T-helper 9 cell (primary cell): ENCODE data around the gene HSFX3.
A peak's percentile ranks its signal among the peaks of the same experiment; 100 is the strongest.
"Not testable (repeated sequence)": the region's sequence is repeated elsewhere in the genome, so short reads cannot be mapped to it uniquely, and the experiment has no call there.

Experiments
- DNase-seq: peaks from one replicate; pipeline ENCODE4 v3.0.0-alpha.2; 2020

HSFX3 gene

GRCh38 chrX:149516604-149517003 lies 33.1 kb downstream of the HSFX3 start:
- DNase-seq, result no peak

- no peak for DNase-seq
These were observed 33.6 kb downstream of the HSFX3 start for GRCh38 chrX:149515954-149516602.

GRCh38 chrX:149513825-149514428 lies 35.8 kb downstream of the HSFX3 start:
- no peak for DNase-seq

- peak; percentile 38 for DNase-seq
These were observed 37.4 kb downstream of the HSFX3 start for GRCh38 chrX:149512225-149512885.

- DNase-seq, result no peak
These were observed 38.6 kb downstream of the HSFX3 start for GRCh38 chrX:149511081-149511480.

- DNase-seq, result no peak
These were observed 39.3 kb downstream of the HSFX3 start for GRCh38 chrX:149510386-149510785.

- DNase-seq, result no peak
These were observed 41.3 kb downstream of the HSFX3 start for GRCh38 chrX:149508467-149508866.

GRCh38 chrX:149506349-149506748 lies 43.4 kb downstream of the HSFX3 start:
- no peak for DNase-seq

GRCh38 chrX:149505671-149506070 lies 44.1 kb downstream of the HSFX3 start:
- DNase-seq, result no peak

- peak; percentile 76 for DNase-seq
These were observed 44.6 kb downstream of the HSFX3 start, which contains the start of gene IDS for GRCh38 chrX:149504915-149505651. IDS (minus strand) TSS chrX:149505306; CDS start chrX:149505137, 169 bp downstream.

- DNase-seq, result peak; percentile 54
These were observed 45.4 kb downstream of the HSFX3 start for GRCh38 chrX:149504226-149504914.

- DNase-seq, result peak; percentile 58
These were observed 46.3 kb downstream of the HSFX3 start for GRCh38 chrX:149503446-149503845.

GRCh38 chrX:149502923-149503322 lies 46.8 kb downstream of the HSFX3 start:
- DNase-seq, result not testable (repeated sequence)

GRCh38 chrX:149499766-149500165 lies 50.0 kb downstream of the HSFX3 start:
- DNase-seq, result no peak

GRCh38 chrX:149498767-149499166 lies 51.0 kb downstream of the HSFX3 start:
- no peak for DNase-seq
